Endothelial cell of umbilical vein (primary cell): ENCODE results near the gene DNHD1. TPM values are rescaled to one million over a fixed set of nuclear protein-coding genes. Genes with fewer than 3 reads are reported as not detected.

ENCODE experiments used
- BruUV-seq: library from RNA; stranded (reverse); fragments of 400-500 nt; replicated peaks from 2 replicates; lab custom pipeline; 2021; lab: Mats Ljungman, UMichigan
- CTCF ChIA-PET: fragments of 300-600, 350-600 bp; sonication (Branson Sonifier 250); formaldehyde crosslinking; loops from one replicate; lab custom pipeline; 2021; ENCODE audit warnings: antibody characterized with exemption, inconsistent platforms; lab: Charles Lee
- POLR2A ChIA-PET: fragments of 300-600, 350-600 bp; sonication (Branson Sonifier 250); formaldehyde crosslinking; loops from one replicate; lab custom pipeline; 2021; ENCODE audit warnings: antibody characterized with exemption, inconsistent platforms; lab: Charles Lee
- DNase-seq: peaks from one replicate; pipeline ENCODE4 v3.0.0-alpha.2; 2011; ENCODE audit warnings: low read depth, low spot score
- FAIRE-seq: peaks from 2 replicates; lab custom pipeline; 2011; peaks lifted over from hg19 to GRCh38; lab: Jason Lieb, UNC
- H2AFZ ChIP-seq: 2 replicates; pipeline ENCODE4 v1.6.0; 2012; ENCODE audit warnings: low read depth, low read length, control low read depth, inconsistent platforms
- H3K27ac ChIP-seq: 2 replicates; pipeline ENCODE4 v1.5.1; 2011; ENCODE audit warnings: low read depth, mild to moderate bottlenecking, control low read depth, low read length, moderate library complexity; ENCODE audit not compliant: insufficient read depth
- H3K27me3 ChIP-seq, 2 experiments: 2 replicates each; pipeline versions ENCODE4 v1.6.0 to v1.6.1; 2011; ENCODE audit warnings: low read length in 2 of 2, mixed read lengths in 1 of 2; ENCODE audit not compliant: control insufficient read depth in 2 of 2, insufficient read depth in 2 of 2
- H3K36me3 ChIP-seq, 2 experiments: 2 replicates in 1 of 2; 3 replicates in 1 of 2; pipeline ENCODE4 v1.5.1; 2011; ENCODE audit warnings: low read length in 2 of 2, mild to moderate bottlenecking in 1 of 2, moderate library complexity in 1 of 2; ENCODE audit not compliant: control insufficient read depth in 2 of 2, insufficient read depth in 2 of 2; ENCODE audit errors: extremely low read depth in 1 of 2
- H3K4me1 ChIP-seq: 3 replicates; pipeline ENCODE4 v1.5.1; 2011; ENCODE audit warnings: mild to moderate bottlenecking, low read length; ENCODE audit not compliant: control insufficient read depth, insufficient read depth; ENCODE audit errors: extremely low read depth
- H3K4me2 ChIP-seq: 2 replicates; pipeline ENCODE4 v1.6.1; 2011; ENCODE audit warnings: low read length, control low read depth, mixed read lengths; ENCODE audit not compliant: insufficient read depth
- H3K4me3 ChIP-seq, 3 experiments: fragments of 200-600 bp in 1 of 3; sonication (generic), shearing (Covaris generic) in 1 of 3; replicated peaks in 1 of 3; 2 replicates each; pipeline ENCODE4 v1.5.1; 2011 to 2016; ENCODE audit warnings: control low read depth in 3 of 3, low read length in 3 of 3, mild to moderate bottlenecking in 2 of 3, inconsistent platforms in 1 of 3, low read depth in 1 of 3, moderate library complexity in 1 of 3; ENCODE audit not compliant: insufficient read depth in 1 of 3
- H3K79me2 ChIP-seq: 2 replicates; pipeline ENCODE4 v1.6.0; 2012; ENCODE audit warnings: low read length, inconsistent platforms; ENCODE audit not compliant: control insufficient read depth, insufficient read depth
- H3K9ac ChIP-seq: replicated peaks from 2 replicates; pipeline ENCODE3; 2011; ENCODE audit warnings: low read length, control low read depth; ENCODE audit not compliant: insufficient read depth; ENCODE audit errors: extremely low read depth
- H3K9me1 ChIP-seq: replicated peaks from 3 replicates; pipeline ENCODE4 v1.6.0; 2011; ENCODE audit warnings: mild to moderate bottlenecking, low read length; ENCODE audit not compliant: control insufficient read depth, insufficient read depth; ENCODE audit errors: extremely low read depth
- H3K9me3 ChIP-seq: replicated peaks from 2 replicates; pipeline ENCODE4 v1.5.1; 2012; ENCODE audit warnings: low read length, inconsistent platforms; ENCODE audit not compliant: control insufficient read depth, insufficient read depth
- H4K20me1 ChIP-seq: replicated peaks from 2 replicates; pipeline ENCODE3; 2011; ENCODE audit warnings: mild to moderate bottlenecking, low read length; ENCODE audit not compliant: control insufficient read depth, insufficient read depth; ENCODE audit errors: extremely low read depth
- CTCF ChIP-seq, 2 donors: IDR thresholded peaks; 1 replicate in 1 of 2; 2 replicates in 1 of 2; pipeline ENCODE4 v1.5.1; 2011; ENCODE audit warnings: low read length in 2 of 2, mild to moderate bottlenecking in 2 of 2, moderate library complexity in 2 of 2, control low read depth in 1 of 2, inconsistent platforms in 1 of 2, low read depth in 1 of 2; ENCODE audit not compliant: insufficient read depth in 1 of 2; ENCODE audit errors: extremely low read depth in 1 of 2
- FOS ChIP-seq: IDR thresholded peaks from 2 replicates; pipeline ENCODE4 v1.6.1; 2011; ENCODE audit warnings: mild to moderate bottlenecking, low read length, moderate library complexity, borderline replicate concordance; ENCODE audit not compliant: insufficient read depth
- GATA2 ChIP-seq: IDR thresholded peaks from 2 replicates; pipeline ENCODE4 v1.7.0; 2011; ENCODE audit warnings: low read depth, mild to moderate bottlenecking, moderate library complexity, mixed read lengths, low read length; ENCODE audit not compliant: insufficient read length, insufficient read depth
- MYC ChIP-seq: IDR thresholded peaks from one replicate; pipeline ENCODE4 v1.6.1; 2011; ENCODE audit warnings: mild to moderate bottlenecking, low read depth, low read length
- dilution Hi-C: fragments of 300-500 bp; cut with MboI; formaldehyde crosslinking; loops from one replicate; pipeline ENCODE4 v1.15.0; 2019; ENCODE audit warnings: low sequenced_read_pairs; ENCODE audit not compliant: extremely low pct_ligation_motif_present
- intact Hi-C: fragments of 100-400 bp; cut with micrococcal nuclease; formaldehyde crosslinking; loops from one replicate; pipeline ENCODE4 v1.10.0; 2022
- polyA plus RNA-seq, 4 experiments: library from polyadenylated mRNA; depleted of rRNA in 3 of 4; stranded (reverse) in 3 of 4; unstranded in 1 of 4; fragments of >200 nt; gene quantifications; 2 replicates each; pipeline versions ENCODE4 v1.2.1 to v1.2.3, GENCODE V29; 2011 to 2012; ENCODE audit warnings: missing spikeins in 1 of 4
- total RNA-seq: library from RNA; stranded (reverse); gene quantifications from 2 replicates; pipeline ENCODE4 v1.2.3, GENCODE V29; 2021

DNHD1 gene
- total and polyA plus RNA-seq, 2 donors (not counting 3 experiments of a cell fraction or from before 2014, with no cell fraction given) = 3.7 to 8.6 TPM

- TSS peak; percentile 6 for BruUV-seq
These were observed 114.2 kb downstream of the DNHD1 start for GRCh38 chr11:6611092-6611962.

More at GRCh38 chr11:6611092-6611962, 114.2 kb downstream of the DNHD1 start:
- H3K27ac ChIP-seq = peak overlapping the region; percentile 89
- H3K4me1 ChIP-seq = peaks cover 56% of the 10 kb centered on the region
- peaks cover 37 to 44% of the 10 kb centered on the region in 2 experiments for H3K36me3 ChIP-seq
- H3K9me3 ChIP-seq = no peaks in the 10 kb centered on the region
- H2AFZ ChIP-seq = no peak overlapping the region
- ChIA-PET POLR2A (interaction anchor here (0.6 to 2.0 kb wide), 3 partner anchors 43 to 72 kb away, joined by 3 to 14 read pairs (median 3); partner anchors contain the start of gene MRPL17), CTCF (interaction anchor here (0.9 to 4.5 kb wide), 14 partner anchors 7 to 232 kb away, joined by 3 to 43 read pairs (median 4); partner anchors contain the start of gene MRPL17)
- intact Hi-C loops = no loop called here
- no peak for TF ChIP-seq GATA2
- TF ChIP-seq MYC = no peak
- TF ChIP-seq FOS = no peak
- no peak for TF ChIP-seq CTCF (IDR thresholded peaks at IDR 0.05; ENCODE audit: extremely low read depth in 1 of 2, insufficient read depth in 1 of 2, low read depth in 1 of 2, low read length in 2 of 2)
- no peaks in the 10 kb centered on the region for H3K27me3 ChIP-seq
- H3K4me3 ChIP-seq = peak overlapping the region; percentile 28 to 72 (median 71)
- H3K9me1 ChIP-seq = no peaks in the 10 kb centered on the region
- dilution Hi-C loops = no loop called here
- peaks cover 39% of the 10 kb centered on the region for H3K79me2 ChIP-seq
- peak; percentile 44 for DNase-seq
- peak; percentile 74 for FAIRE-seq
- no peaks in the 10 kb centered on the region for H4K20me1 ChIP-seq
- peak overlapping the region; percentile 84 for H3K4me2 ChIP-seq
- peak overlapping the region; percentile 85 for H3K9ac ChIP-seq
